H54 (cell line): Measurements from ENCODE around the gene LDLRAP1.

Experiments used
- DNase-seq: peaks from one replicate; pipeline ENCODE4 v3.0.0; 2011; ENCODE audit warnings: low spot score, mixed read lengths; ENCODE audit not compliant: insufficient read length
- FAIRE-seq: peaks from 3 replicates; lab custom pipeline; 2011; peaks lifted over from hg19 to GRCh38; lab: Jason Lieb, UNC
- POLR2A ChIP-seq: IDR thresholded peaks from 2 replicates; pipeline ENCODE4 v1.6.1; 2011; ENCODE audit warnings: low read depth, mild to moderate bottlenecking, low read length

Gene LDLRAP1

GRCh38 chr1:25529518-25530185 is 13.8 kb upstream of the LDLRAP1 start:
- no peak for DNase-seq
- no peak for TF ChIP-seq POLR2A
- FAIRE-seq = no peak

GRCh38 chr1:25530186-25531081 is 13.0 kb upstream of the LDLRAP1 start:
- FAIRE-seq = no peak

GRCh38 chr1:25531082-25531461 is 12.3 kb upstream of the LDLRAP1 start:
- no peak for FAIRE-seq
- TF ChIP-seq POLR2A = no peak
- DNase-seq = no peak

More at GRCh38 chr1:25530186-25531081, 13.0 kb upstream of the LDLRAP1 start:
- no peak for TF ChIP-seq POLR2A
- DNase-seq = no peak

- TF ChIP-seq POLR2A = no peak
- DNase-seq (no peak), FAIRE-seq (no peak)
Measured at GRCh38 chr1:25532970-25533369, 10.4 kb upstream of the LDLRAP1 start.

- TF ChIP-seq POLR2A = no peak
- no peak for DNase-seq
- FAIRE-seq = no peak
Measured at GRCh38 chr1:25533775-25534409, 9.5 kb upstream of the LDLRAP1 start.

GRCh38 chr1:25534410-25534788 is 9.0 kb upstream of the LDLRAP1 start:
- FAIRE-seq (no peak), DNase-seq (no peak)
- TF ChIP-seq POLR2A = no peak

GRCh38 chr1:25536124-25536523 is 7.3 kb upstream of the LDLRAP1 start:
- FAIRE-seq (no peak), DNase-seq (no peak)
- no peak for TF ChIP-seq POLR2A

- DNase-seq = no peak
- TF ChIP-seq POLR2A = no peak
- FAIRE-seq = no peak
Measured at GRCh38 chr1:25537153-25537831, 6.1 kb upstream of the LDLRAP1 start.

GRCh38 chr1:25538191-25538767 is 5.1 kb upstream of the LDLRAP1 start:
- FAIRE-seq = no peak
- no peak for TF ChIP-seq POLR2A
- no peak for DNase-seq

GRCh38 chr1:25540750-25541342 is 2.6 kb upstream of the LDLRAP1 start:
- no peak for TF ChIP-seq POLR2A
- DNase-seq = no peak
- no peak for FAIRE-seq

- DNase-seq = no peak
- TF ChIP-seq POLR2A = no peak
- FAIRE-seq = no peak
Measured at GRCh38 chr1:25541425-25541824, 2.0 kb upstream of the LDLRAP1 start.

GRCh38 chr1:25541889-25542658 is 1.3 kb upstream of the LDLRAP1 start:
- TF ChIP-seq POLR2A = no peak
- FAIRE-seq (no peak), DNase-seq (no peak)
